HepG2 (cell line): ENCODE results near the gene PTPA.

Experiments used
- EP300 ChIP-seq, 3 experiments: sonication (generic) in 1 of 3; formaldehyde crosslinking in 1 of 3; IDR thresholded peaks; 2 replicates each; pipeline versions ENCODE4 v1.5.1 to v1.6.1; 2011 to 2020; ENCODE audit warnings: low read depth in 2 of 3, low read length in 2 of 3, borderline replicate concordance in 1 of 3, improper control_type of control experiment in 1 of 3, mild to moderate bottlenecking in 1 of 3, missing genetic modification reagents in 1 of 3, moderate library complexity in 1 of 3
- FIP1L1 ChIP-seq: fragments of 200-400 bp; formaldehyde crosslinking; IDR thresholded peaks from 2 replicates; pipeline ENCODE4 v1.6.1; 2018; ENCODE audit warnings: low read depth, mild to moderate bottlenecking, low read length, moderate library complexity, borderline replicate concordance; ENCODE audit not compliant: insufficient read depth
- GTF2F1 ChIP-seq: fragments of 150-350 bp; IDR thresholded peaks from 2 replicates; pipeline ENCODE4 v1.6.1; 2014; ENCODE audit warnings: low read length
- ZNF121 ChIP-seq: sonication (generic); formaldehyde crosslinking; IDR thresholded peaks from 2 replicates; pipeline ENCODE4 v1.5.0; 2020; ENCODE audit warnings: mild to moderate bottlenecking, missing genetic modification reagents
- ZZZ3 ChIP-seq: sonication (generic); formaldehyde crosslinking; IDR thresholded peaks from 2 replicates; pipeline ENCODE4 v1.4.0; 2020; ENCODE audit warnings: missing genetic modification reagents, mild to moderate bottlenecking, borderline replicate concordance
- TF ChIP-seq, protein P1 (sequence below): sonication (generic); formaldehyde crosslinking; IDR thresholded peaks from 2 replicates; pipeline ENCODE4 v1.5.0; 2020; ENCODE audit warnings: mild to moderate bottlenecking, missing genetic modification reagents, moderate library complexity

GRCh38 chr9:129150672-129151211, 39.5 kb downstream of the PTPA start:
- TF ChIP-seq, protein P1, sequence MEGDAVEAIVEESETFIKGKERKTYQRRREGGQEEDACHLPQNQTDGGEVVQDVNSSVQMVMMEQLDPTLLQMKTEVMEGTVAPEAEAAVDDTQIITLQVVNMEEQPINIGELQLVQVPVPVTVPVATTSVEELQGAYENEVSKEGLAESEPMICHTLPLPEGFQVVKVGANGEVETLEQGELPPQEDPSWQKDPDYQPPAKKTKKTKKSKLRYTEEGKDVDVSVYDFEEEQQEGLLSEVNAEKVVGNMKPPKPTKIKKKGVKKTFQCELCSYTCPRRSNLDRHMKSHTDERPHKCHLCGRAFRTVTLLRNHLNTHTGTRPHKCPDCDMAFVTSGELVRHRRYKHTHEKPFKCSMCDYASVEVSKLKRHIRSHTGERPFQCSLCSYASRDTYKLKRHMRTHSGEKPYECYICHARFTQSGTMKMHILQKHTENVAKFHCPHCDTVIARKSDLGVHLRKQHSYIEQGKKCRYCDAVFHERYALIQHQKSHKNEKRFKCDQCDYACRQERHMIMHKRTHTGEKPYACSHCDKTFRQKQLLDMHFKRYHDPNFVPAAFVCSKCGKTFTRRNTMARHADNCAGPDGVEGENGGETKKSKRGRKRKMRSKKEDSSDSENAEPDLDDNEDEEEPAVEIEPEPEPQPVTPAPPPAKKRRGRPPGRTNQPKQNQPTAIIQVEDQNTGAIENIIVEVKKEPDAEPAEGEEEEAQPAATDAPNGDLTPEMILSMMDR (CRISPR knock-in tag) = no peak
- TF ChIP-seq ZZZ3 (no peak), FIP1L1 (no peak), EP300 (IDR thresholded peaks at IDR 0.05; ENCODE audit: low read depth in 2 of 2, low read length in 2 of 2) (no peak), EP300 (CRISPR knock-in tag; IDR thresholded peaks at IDR 0.05; ENCODE audit: borderline replicate concordance) (no peak), ZNF121 (CRISPR knock-in tag) (no peak), GTF2F1 (no peak)
